Suppressor macrophage treated with lipopolysaccharide for 1 hour (primary cell): ENCODE measurements around the gene DENND4C.
A peak's percentile ranks its signal among the peaks of the same experiment; 100 is the strongest.
"Not testable (repeated sequence)": the region's sequence is repeated elsewhere in the genome, so short reads cannot be mapped to it uniquely, and the experiment has no call there.

Experiments used
- DNase-seq, 3 donors: peaks; one replicate each; pipeline ENCODE4 v3.0.0-alpha.2; 2020 to 2022

The DENND4C gene

GRCh38 chr9:19376931-19377330 lies 146.4 kb downstream of the DENND4C start:
- no peak for DNase-seq

GRCh38 chr9:19378164-19378563 lies 147.7 kb downstream of the DENND4C start:
- DNase-seq = peak; percentile 39 to 64 (median 58)

- DNase-seq = no peak
Observed at GRCh38 chr9:19378647-19379046, 148.2 kb downstream of the DENND4C start.

- DNase-seq = peak in 1 of 3 donors; percentile 6
Observed at GRCh38 chr9:19379283-19379682, 148.8 kb downstream of the DENND4C start.

GRCh38 chr9:19379697-19380046 lies 149.2 kb downstream of the DENND4C start:
- peak in 2 of 3 donors; percentile 32 to 42 for DNase-seq

GRCh38 chr9:19380826-19381075 lies 150.3 kb downstream of the DENND4C start:
- peak in 1 of 3 donors; percentile 5 for DNase-seq

GRCh38 chr9:19381656-19382055 lies 151.2 kb downstream of the DENND4C start:
- DNase-seq = no peak

GRCh38 chr9:19385212-19385611 lies 154.7 kb downstream of the DENND4C start:
- DNase-seq = not testable (repeated sequence)

- no peak for DNase-seq
Observed at GRCh38 chr9:19385786-19386501, 155.5 kb downstream of the DENND4C start.

- peak in 2 of 3 donors; percentile 11 to 17 for DNase-seq
Observed at GRCh38 chr9:19386502-19387044, 156.1 kb downstream of the DENND4C start.

GRCh38 chr9:19387317-19387716 lies 156.8 kb downstream of the DENND4C start:
- no peak for DNase-seq

GRCh38 chr9:19389539-19389938 lies 159.0 kb downstream of the DENND4C start:
- DNase-seq = not testable (repeated sequence)

GRCh38 chr9:19397845-19398244 lies 167.4 kb downstream of the DENND4C start:
- DNase-seq = no peak

- not testable (repeated sequence) for DNase-seq
Observed at GRCh38 chr9:19403231-19403630, 172.7 kb downstream of the DENND4C start.

- DNase-seq = no peak
Observed at GRCh38 chr9:19404283-19405075, 174.0 kb downstream of the DENND4C start.

- DNase-seq = no peak
Observed at GRCh38 chr9:19405771-19406170, 175.3 kb downstream of the DENND4C start.

GRCh38 chr9:19408316-19408692 lies 177.8 kb downstream of the DENND4C start:
- DNase-seq = no peak

GRCh38 chr9:19408693-19409400 lies 178.4 kb downstream of the DENND4C start, which contains the start of gene ACER2:
ACER2 (plus strand) TSS chr9:19409009; CDS start chr9:19409085, 76 bp downstream.
- DNase-seq = peak; percentile 88 to 96 (median 91)

- DNase-seq = peak; percentile 20 to 26 (median 21)
Observed at GRCh38 chr9:19409401-19410194, 179.1 kb downstream of the DENND4C start.

- no peak for DNase-seq
Observed at GRCh38 chr9:19410195-19410503, 179.7 kb downstream of the DENND4C start.

- DNase-seq = no peak
Observed at GRCh38 chr9:19410594-19410993, 180.1 kb downstream of the DENND4C start.

GRCh38 chr9:19411316-19411715 lies 180.8 kb downstream of the DENND4C start:
- DNase-seq = no peak

- not testable (repeated sequence) for DNase-seq
Observed at GRCh38 chr9:19413456-19413855, 183.0 kb downstream of the DENND4C start.
